ENCODE results near the gene PAK6. TPM values are rescaled to one million over a fixed set of nuclear protein-coding genes. Genes with fewer than 3 reads are reported as not detected.

PAK6 gene
- total RNA-seq, 1 donor from 2014 or later = 5.7 TPM

- intact Hi-C loops (cut with DNase I) = no loop called here
- peak overlapping the region; percentile 74 for H3K4me3 ChIP-seq
- no peak overlapping the region for H3K27ac ChIP-seq
- no peak for TF ChIP-seq CTCF (IDR thresholded peaks at IDR 0.05)
- H3K36me3 ChIP-seq = no peaks in the 10 kb centered on the region
- no peaks in the 10 kb centered on the region for H3K9me3 ChIP-seq
- peaks cover 56% of the 10 kb centered on the region for H3K4me1 ChIP-seq
- DNase-seq (no peak), ATAC-seq (no peak)
- no peaks in the 10 kb centered on the region for H3K27me3 ChIP-seq
Observed at GRCh38 chr15:40325700-40326099, 86.8 kb downstream of the PAK6 start.

Other genes starting within 250 kb of the PAK6 start
- 132 TPM for gene SRP14, start 199.9 kb upstream of the PAK6 start, total RNA-seq
- gene BMF, start 130.2 kb upstream of the PAK6 start, total RNA-seq = 15.4 TPM
- 1.8 TPM for gene BUB1B, start 78.0 kb upstream of the PAK6 start, total RNA-seq
- not detected for gene ANKRD63, start 44.0 kb downstream of the PAK6 start, total RNA-seq
- gene PLCB2, start 68.9 kb downstream of the PAK6 start, total RNA-seq = 61.2 TPM
- 39.5 TPM for gene INAFM2, start 84.6 kb downstream of the PAK6 start, total RNA-seq
- 72.5 TPM for gene CCDC9B, start 101.9 kb downstream of the PAK6 start, total RNA-seq
- not detected for gene PHGR1, start 112.0 kb downstream of the PAK6 start, total RNA-seq
- gene DISP2, start 119.2 kb downstream of the PAK6 start, total RNA-seq = 6.5 TPM
- 18.1 TPM for gene KNSTRN, start 143.7 kb downstream of the PAK6 start, total RNA-seq
- gene IVD, start 166.7 kb downstream of the PAK6 start, total RNA-seq = 115 TPM
- gene BAHD1, start 201.9 kb downstream of the PAK6 start, total RNA-seq = 29.8 TPM
- gene CHST14, start 231.9 kb downstream of the PAK6 start, total RNA-seq = 14.1 TPM